Upper lobe of left lung (tissue), 4 donors: Measurements from ENCODE around the gene CMAS.

Source experiments
- EP300 ChIP-seq, 4 donors: sonication (generic); formaldehyde crosslinking; IDR thresholded peaks; one replicate each; pipeline ENCODE4 v1.5.1; 2017; ENCODE audit warnings: antibody characterized with exemption in 4 of 4, control low read depth in 2 of 4
- POLR2A ChIP-seq, 4 donors: fragments of 450-650 bp; IDR thresholded peaks; one replicate each; pipeline ENCODE4 v1.5.1; 2016 to 2017; ENCODE audit warnings: antibody characterized with exemption in 4 of 4, mild to moderate bottlenecking in 2 of 4
- POLR2AphosphoS5 ChIP-seq, 2 donors: sonication (generic); formaldehyde crosslinking; IDR thresholded peaks; one replicate each; pipeline ENCODE4 v1.5.1; 2017; ENCODE audit warnings: antibody characterized with exemption in 2 of 2
- TF ChIP-seq, protein P1 (sequence below), 6 experiments: fragments of 450-650 bp in 4 of 6; fragments of 200-600 bp in 2 of 6; sonication (generic) in 2 of 6; IDR thresholded peaks; one replicate each; pipeline ENCODE4 v1.5.1; 2016 to 2019; ENCODE audit warnings: antibody characterized with exemption in 6 of 6

DNA sequence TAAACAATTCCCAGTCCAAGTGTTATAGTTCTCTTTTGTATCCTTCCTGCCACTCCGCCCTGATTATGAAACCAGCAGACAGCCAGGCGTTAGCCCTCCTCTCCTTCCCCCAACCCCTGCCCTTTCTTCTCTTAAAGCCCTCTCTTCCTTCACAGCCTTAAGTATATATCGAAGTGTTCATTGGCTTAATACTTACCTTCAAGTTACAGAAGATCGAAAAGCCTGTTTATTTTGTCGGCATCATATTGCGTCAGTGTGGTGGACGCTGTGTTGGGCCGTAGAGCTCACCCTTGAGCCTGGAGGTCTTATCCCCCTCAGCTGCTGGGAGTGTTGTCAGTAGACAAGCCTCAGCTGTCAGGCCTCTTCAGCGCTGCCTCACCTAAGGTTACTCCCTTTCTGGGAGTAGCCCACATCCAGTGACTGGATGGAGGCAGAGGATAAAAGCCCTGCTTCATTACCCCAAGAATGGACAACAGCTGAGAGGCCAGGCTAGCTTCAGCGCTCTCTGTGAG, 36.2 kb downstream of the CMAS start:
- TF ChIP-seq, protein P1, sequence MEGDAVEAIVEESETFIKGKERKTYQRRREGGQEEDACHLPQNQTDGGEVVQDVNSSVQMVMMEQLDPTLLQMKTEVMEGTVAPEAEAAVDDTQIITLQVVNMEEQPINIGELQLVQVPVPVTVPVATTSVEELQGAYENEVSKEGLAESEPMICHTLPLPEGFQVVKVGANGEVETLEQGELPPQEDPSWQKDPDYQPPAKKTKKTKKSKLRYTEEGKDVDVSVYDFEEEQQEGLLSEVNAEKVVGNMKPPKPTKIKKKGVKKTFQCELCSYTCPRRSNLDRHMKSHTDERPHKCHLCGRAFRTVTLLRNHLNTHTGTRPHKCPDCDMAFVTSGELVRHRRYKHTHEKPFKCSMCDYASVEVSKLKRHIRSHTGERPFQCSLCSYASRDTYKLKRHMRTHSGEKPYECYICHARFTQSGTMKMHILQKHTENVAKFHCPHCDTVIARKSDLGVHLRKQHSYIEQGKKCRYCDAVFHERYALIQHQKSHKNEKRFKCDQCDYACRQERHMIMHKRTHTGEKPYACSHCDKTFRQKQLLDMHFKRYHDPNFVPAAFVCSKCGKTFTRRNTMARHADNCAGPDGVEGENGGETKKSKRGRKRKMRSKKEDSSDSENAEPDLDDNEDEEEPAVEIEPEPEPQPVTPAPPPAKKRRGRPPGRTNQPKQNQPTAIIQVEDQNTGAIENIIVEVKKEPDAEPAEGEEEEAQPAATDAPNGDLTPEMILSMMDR (IDR thresholded peaks at IDR 0.05) = no peak
- TF ChIP-seq POLR2A (IDR thresholded peaks at IDR 0.05) (no peak), EP300 (IDR thresholded peaks at IDR 0.05) (no peak), POLR2AphosphoS5 (IDR thresholded peaks at IDR 0.05) (no peak)
